ENCODE results near the gene RDH13. TPM values are rescaled to one million over a fixed set of nuclear protein-coding genes. Genes with fewer than 3 reads are reported as not detected.
"Not testable (repeated sequence)": the region's sequence is repeated elsewhere in the genome, so short reads cannot be mapped to it uniquely, and the experiment has no call there.

Gene RDH13
- total RNA-seq, 1 donor from 2014 or later: 13.5 TPM

- no peak for DNase-seq (ENCODE audit: low spot score)
- Mint-ChIP-seq H3K27me3 (ENCODE audit: unreplicated experiment) (peaks cover 20% of the 10 kb centered on the region), H3K9me3 (ENCODE audit: unreplicated experiment) (peaks cover 8% of the 10 kb centered on the region), H3K4me3 (ENCODE audit: unreplicated experiment) (peak overlapping the region; percentile 77), H3K4me1 (ENCODE audit: unreplicated experiment) (peaks cover 9% of the 10 kb centered on the region), H3K36me3 (ENCODE audit: low read depth, unreplicated experiment) (peaks cover 11% of the 10 kb centered on the region), H3K27ac (ENCODE audit: unreplicated experiment) (peak overlapping the region; percentile 79)
- TF ChIP-seq CTCF (IDR thresholded peaks at IDR 0.05; ENCODE audit: unreplicated experiment): no peak
These were observed 6.3 kb upstream of the RDH13 start for GRCh38 chr19:55068950-55069864.

GRCh38 chr19:55067869-55068268 is 4.9 kb upstream of the RDH13 start:
- Mint-ChIP-seq H3K9me3 (ENCODE audit: unreplicated experiment) (peaks cover 8% of the 10 kb centered on the region), H3K27me3 (ENCODE audit: unreplicated experiment) (peaks cover 23% of the 10 kb centered on the region), H3K4me1 (ENCODE audit: unreplicated experiment) (peaks cover 9% of the 10 kb centered on the region), H3K36me3 (ENCODE audit: low read depth, unreplicated experiment) (peaks cover 8% of the 10 kb centered on the region), H3K4me3 (ENCODE audit: unreplicated experiment) (no peak overlapping the region), H3K27ac (ENCODE audit: unreplicated experiment) (no peak overlapping the region)
- no peak for TF ChIP-seq CTCF (IDR thresholded peaks at IDR 0.05; ENCODE audit: unreplicated experiment)
- no peak for DNase-seq (ENCODE audit: low spot score)

- H3K27ac Mint-ChIP-seq (ENCODE audit: unreplicated experiment): no peak overlapping the region
- peaks cover 24% of the 10 kb centered on the region for H3K27me3 Mint-ChIP-seq (ENCODE audit: unreplicated experiment)
- H3K4me1 Mint-ChIP-seq (ENCODE audit: unreplicated experiment): peaks cover 9% of the 10 kb centered on the region
- peaks cover 8% of the 10 kb centered on the region for H3K36me3 Mint-ChIP-seq (ENCODE audit: low read depth, unreplicated experiment)
- DNase-seq (ENCODE audit: low spot score): no peak
- no peak overlapping the region for H3K4me3 Mint-ChIP-seq (ENCODE audit: unreplicated experiment)
- H3K9me3 Mint-ChIP-seq (ENCODE audit: unreplicated experiment): peaks cover 8% of the 10 kb centered on the region
- no peak for TF ChIP-seq CTCF (IDR thresholded peaks at IDR 0.05; ENCODE audit: unreplicated experiment)
These were observed 3.3 kb upstream of the RDH13 start for GRCh38 chr19:55066107-55066709.

GRCh38 chr19:55065516-55065915 is 2.6 kb upstream of the RDH13 start:
- not testable (repeated sequence) for H3K9me3 Mint-ChIP-seq (ENCODE audit: unreplicated experiment); H3K4me3 Mint-ChIP-seq (ENCODE audit: unreplicated experiment); H3K27ac Mint-ChIP-seq (ENCODE audit: unreplicated experiment); DNase-seq (ENCODE audit: low spot score); H3K4me1 Mint-ChIP-seq (ENCODE audit: unreplicated experiment); H3K36me3 Mint-ChIP-seq (ENCODE audit: low read depth, unreplicated experiment)
- H3K27me3 Mint-ChIP-seq (ENCODE audit: unreplicated experiment): peaks cover 24% of the 10 kb centered on the region

GRCh38 chr19:55063492-55063843 is 520 bp upstream of the RDH13 start:
- peaks cover 16% of the 10 kb centered on the region for H3K27me3 Mint-ChIP-seq (ENCODE audit: unreplicated experiment)
- H3K9me3 Mint-ChIP-seq (ENCODE audit: unreplicated experiment): no peaks in the 10 kb centered on the region
- H3K4me3 Mint-ChIP-seq (ENCODE audit: unreplicated experiment): peak overlapping the region; percentile 76
- H3K27ac Mint-ChIP-seq (ENCODE audit: unreplicated experiment): no peak overlapping the region
- DNase-seq (ENCODE audit: low spot score): no peak
- H3K36me3 Mint-ChIP-seq (ENCODE audit: low read depth, unreplicated experiment): no peaks in the 10 kb centered on the region
- TF ChIP-seq CTCF (IDR thresholded peaks at IDR 0.05; ENCODE audit: unreplicated experiment): no peak
- no peaks in the 10 kb centered on the region for H3K4me1 Mint-ChIP-seq (ENCODE audit: unreplicated experiment)

GRCh38 chr19:55060287-55060686 is 2.7 kb downstream of the RDH13 start:
- not testable (repeated sequence) for DNase-seq (ENCODE audit: low spot score); H3K36me3 Mint-ChIP-seq (ENCODE audit: low read depth, unreplicated experiment); H3K27ac Mint-ChIP-seq (ENCODE audit: unreplicated experiment); H3K9me3 Mint-ChIP-seq (ENCODE audit: unreplicated experiment); H3K27me3 Mint-ChIP-seq (ENCODE audit: unreplicated experiment); H3K4me3 Mint-ChIP-seq (ENCODE audit: unreplicated experiment); H3K4me1 Mint-ChIP-seq (ENCODE audit: unreplicated experiment)
